Erythroblast (primary cell): Measurements from ENCODE around the gene SLC17A7.

ENCODE experiments used
- GATA1 ChIP-seq: IDR thresholded peaks from 2 replicates; pipeline ENCODE4 v1.6.1; 2011; ENCODE audit warnings: low read depth, mild to moderate bottlenecking, control low read depth, low read length, moderate library complexity
- POLR2A ChIP-seq: IDR thresholded peaks from 2 replicates; pipeline ENCODE4 v1.6.1; 2011; ENCODE audit warnings: mild to moderate bottlenecking, low read length

- peak; percentile 91 for TF ChIP-seq POLR2A
- no peak for TF ChIP-seq GATA1
Measured at GRCh38 chr19:49451430-49452181, 10.3 kb upstream of the SLC17A7 start, which contains the start of gene PIH1D1.
